ENCODE data around the gene LMCD1.
A peak's percentile ranks its signal among the peaks of the same experiment; 100 is the strongest.

Gene LMCD1

GRCh38 chr3:8538223-8538622 is 36.6 kb downstream of the LMCD1 start:
- peak overlapping the region; percentile 9 to 80 for H3K4ac ChIP-seq (ENCODE audit: low read depth in 1 of 2, low read length in 2 of 2)
- H2BK15ac ChIP-seq (ENCODE audit: low read depth, poor library complexity, severe bottlenecking), result peak overlapping the region; percentile 61
- H3K79me1 ChIP-seq (replicated peaks; ENCODE audit: low read length, poor library complexity, severe bottlenecking), result peaks cover 35% of the 10 kb centered on the region
- DNase-seq, result no peak
- H3K4me2 ChIP-seq (ENCODE audit: low read length, poor library complexity, severe bottlenecking), result no peak overlapping the region
- peak overlapping the region; percentile 43 for H2AK5ac ChIP-seq (ENCODE audit: low read length, severe bottlenecking)
- H4K8ac ChIP-seq (ENCODE audit: low read length), result no peak overlapping the region
- peak overlapping the region in 1 of 2 experiments; percentile 84 for H3K18ac ChIP-seq (ENCODE audit: low read depth in 1 of 2, low read length in 2 of 2)
- no peak overlapping the region for H3K4me3 ChIP-seq (ENCODE audit: insufficient read depth in 1 of 2, low read depth in 1 of 2, low read length in 2 of 2)
- H3K9ac ChIP-seq (ENCODE audit: low read length), result no peak overlapping the region
- peaks cover 60 to 63% of the 10 kb centered on the region in 2 experiments for H3K36me3 ChIP-seq (ENCODE audit: control insufficient read depth in 1 of 2, insufficient read depth in 2 of 2, low read depth in 1 of 2, low read length in 2 of 2)
- H3K27ac ChIP-seq (ENCODE audit: low read length, poor library complexity, severe bottlenecking), result no peak overlapping the region
- WGBS, result 94% methylated on average over 4 of the region's 4 CpGs
- no peak overlapping the region for H2BK120ac ChIP-seq (ENCODE audit: low read depth, low read length)
- no peak overlapping the region for H3K23ac ChIP-seq (ENCODE audit: low read length in 2 of 2)
- no peaks in the 10 kb centered on the region for H3K27me3 ChIP-seq (ENCODE audit: control insufficient read depth in 1 of 2, insufficient read depth in 1 of 2, low read length in 2 of 2)
- no peaks in the 10 kb centered on the region for H3K9me3 ChIP-seq (ENCODE audit: control insufficient read depth, low read length)
- peak overlapping the region; percentile 29 for H4K91ac ChIP-seq (ENCODE audit: low read length)
- no peak overlapping the region for H2AFZ ChIP-seq (ENCODE audit: low read depth, low read length)
- H3K4me1 ChIP-seq (ENCODE audit: control insufficient read depth, insufficient read depth, low read depth, low read length), result peaks cover 8% of the 10 kb centered on the region
- H2BK5ac ChIP-seq (ENCODE audit: low read depth, low read length, poor library complexity, severe bottlenecking), result no peak overlapping the region
- peak overlapping the region in 1 of 2 experiments; percentile 83 for H2BK12ac ChIP-seq (ENCODE audit: low read length in 2 of 2)
- peak overlapping the region in 1 of 2 experiments; percentile 7 for H3K14ac ChIP-seq (ENCODE audit: low read length in 2 of 2)

GRCh38 chr3:8538913-8539312 is 37.3 kb downstream of the LMCD1 start:
- H2BK120ac ChIP-seq (ENCODE audit: low read depth, low read length), result no peak overlapping the region
- WGBS, result 25% methylated on average over 2 of the region's 3 CpGs
- no peak overlapping the region for H2AK5ac ChIP-seq (ENCODE audit: low read length, severe bottlenecking)
- no peak overlapping the region for H2BK15ac ChIP-seq (ENCODE audit: low read depth, poor library complexity, severe bottlenecking)
- H3K9ac ChIP-seq (ENCODE audit: low read length), result peak overlapping the region; percentile 46
- H3K23ac ChIP-seq (ENCODE audit: low read length in 2 of 2), result no peak overlapping the region
- H3K18ac ChIP-seq (ENCODE audit: low read depth in 1 of 2, low read length in 2 of 2), result peak overlapping the region in 1 of 2 experiments; percentile 92
- H3K14ac ChIP-seq (ENCODE audit: low read length in 2 of 2), result peak overlapping the region in 1 of 2 experiments; percentile 61
- DNase-seq, result peak; percentile 92
- H4K91ac ChIP-seq (ENCODE audit: low read length), result no peak overlapping the region
- H2BK12ac ChIP-seq (ENCODE audit: low read length in 2 of 2), result peak overlapping the region; percentile 2 to 82
- H3K4me1 ChIP-seq (ENCODE audit: control insufficient read depth, insufficient read depth, low read depth, low read length), result peaks cover 8% of the 10 kb centered on the region
- no peaks in the 10 kb centered on the region for H3K9me3 ChIP-seq (ENCODE audit: control insufficient read depth, low read length)
- H3K4ac ChIP-seq (ENCODE audit: low read depth in 1 of 2, low read length in 2 of 2), result peak overlapping the region in 1 of 2 experiments; percentile 80
- no peaks in the 10 kb centered on the region for H3K27me3 ChIP-seq (ENCODE audit: control insufficient read depth in 1 of 2, insufficient read depth in 1 of 2, low read length in 2 of 2)
- no peak overlapping the region for H3K4me3 ChIP-seq (ENCODE audit: insufficient read depth in 1 of 2, low read depth in 1 of 2, low read length in 2 of 2)
- peaks cover 62 to 69% of the 10 kb centered on the region in 2 experiments for H3K36me3 ChIP-seq (ENCODE audit: control insufficient read depth in 1 of 2, insufficient read depth in 2 of 2, low read depth in 1 of 2, low read length in 2 of 2)
- H2BK5ac ChIP-seq (ENCODE audit: low read depth, low read length, poor library complexity, severe bottlenecking), result no peak overlapping the region
- no peak overlapping the region for H2AFZ ChIP-seq (ENCODE audit: low read depth, low read length)
- H4K8ac ChIP-seq (ENCODE audit: low read length), result no peak overlapping the region
- peaks cover 33% of the 10 kb centered on the region for H3K79me1 ChIP-seq (replicated peaks; ENCODE audit: low read length, poor library complexity, severe bottlenecking)
- no peak overlapping the region for H3K4me2 ChIP-seq (ENCODE audit: low read length, poor library complexity, severe bottlenecking)
- peak overlapping the region; percentile 58 for H3K27ac ChIP-seq (ENCODE audit: low read length, poor library complexity, severe bottlenecking)

GRCh38 chr3:8539419-8539818 is 37.8 kb downstream of the LMCD1 start:
- H2BK5ac ChIP-seq (ENCODE audit: low read depth, low read length, poor library complexity, severe bottlenecking), result no peak overlapping the region
- no peak overlapping the region for H3K4me2 ChIP-seq (ENCODE audit: low read length, poor library complexity, severe bottlenecking)
- WGBS, result 6% methylated on average over 6 of the region's 7 CpGs
- peak overlapping the region; percentile 58 for H3K27ac ChIP-seq (ENCODE audit: low read length, poor library complexity, severe bottlenecking)
- H3K4ac ChIP-seq (ENCODE audit: low read depth in 1 of 2, low read length in 2 of 2), result peak overlapping the region in 1 of 2 experiments; percentile 89
- H3K79me1 ChIP-seq (replicated peaks; ENCODE audit: low read length, poor library complexity, severe bottlenecking), result peaks cover 37% of the 10 kb centered on the region
- H3K27me3 ChIP-seq (ENCODE audit: control insufficient read depth in 1 of 2, insufficient read depth in 1 of 2, low read length in 2 of 2), result no peaks in the 10 kb centered on the region
- H3K9ac ChIP-seq (ENCODE audit: low read length), result peak overlapping the region; percentile 46
- H3K23ac ChIP-seq (ENCODE audit: low read length in 2 of 2), result no peak overlapping the region
- peaks cover 67 to 74% of the 10 kb centered on the region in 2 experiments for H3K36me3 ChIP-seq (ENCODE audit: control insufficient read depth in 1 of 2, insufficient read depth in 2 of 2, low read depth in 1 of 2, low read length in 2 of 2)
- H3K9me3 ChIP-seq (ENCODE audit: control insufficient read depth, low read length), result no peaks in the 10 kb centered on the region
- H2AFZ ChIP-seq (ENCODE audit: low read depth, low read length), result no peak overlapping the region
- no peak overlapping the region for H3K14ac ChIP-seq (ENCODE audit: low read length in 2 of 2)
- peak overlapping the region; percentile 80 for H2BK120ac ChIP-seq (ENCODE audit: low read depth, low read length)
- no peak overlapping the region for H2BK15ac ChIP-seq (ENCODE audit: low read depth, poor library complexity, severe bottlenecking)
- peak overlapping the region in 1 of 2 experiments; percentile 95 for H2BK12ac ChIP-seq (ENCODE audit: low read length in 2 of 2)
- no peak overlapping the region for H3K4me3 ChIP-seq (ENCODE audit: insufficient read depth in 1 of 2, low read depth in 1 of 2, low read length in 2 of 2)
- peak overlapping the region; percentile 80 for H4K91ac ChIP-seq (ENCODE audit: low read length)
- H3K4me1 ChIP-seq (ENCODE audit: control insufficient read depth, insufficient read depth, low read depth, low read length), result peaks cover 8% of the 10 kb centered on the region
- peak overlapping the region; percentile 62 for H4K8ac ChIP-seq (ENCODE audit: low read length)
- peak overlapping the region; percentile 55 for H2AK5ac ChIP-seq (ENCODE audit: low read length, severe bottlenecking)
- peak; percentile 84 for DNase-seq
- peak overlapping the region in 1 of 2 experiments; percentile 91 for H3K18ac ChIP-seq (ENCODE audit: low read depth in 1 of 2, low read length in 2 of 2)

DNA sequence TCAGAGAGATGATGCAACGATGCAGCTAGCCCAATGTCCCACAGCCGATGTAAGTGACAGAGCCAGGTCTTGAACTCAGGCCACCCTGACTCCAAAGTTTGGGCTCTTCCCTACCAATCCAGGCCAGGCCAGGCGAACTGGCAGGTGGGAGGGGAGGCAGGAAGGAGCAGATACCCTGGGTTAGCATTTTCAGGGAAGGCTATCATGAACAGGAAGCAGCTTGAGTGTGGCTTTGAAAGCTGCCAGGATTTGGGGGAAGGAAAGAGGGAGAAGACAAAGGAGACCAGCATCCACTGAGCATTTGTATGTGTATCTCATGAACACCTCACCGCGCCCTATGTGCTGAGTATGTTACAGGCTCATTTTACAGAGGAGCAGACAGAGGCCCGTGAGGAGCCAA is 38.8 kb downstream of the LMCD1 start:
- Histone ChIP-seq H3K14ac (ENCODE audit: low read length in 2 of 2) (peak overlapping the region in 1 of 2 experiments; percentile 50), H3K79me1 (replicated peaks; ENCODE audit: low read length, poor library complexity, severe bottlenecking) (peaks cover 38% of the 10 kb centered on the region), H3K18ac (ENCODE audit: low read depth in 1 of 2, low read length in 2 of 2) (peak overlapping the region in 1 of 2 experiments; percentile 14), H3K9me3 (ENCODE audit: control insufficient read depth, low read length) (no peaks in the 10 kb centered on the region), H4K91ac (ENCODE audit: low read length) (peak overlapping the region; percentile 23), H3K23ac (ENCODE audit: low read length in 2 of 2) (no peak overlapping the region), H3K27ac (ENCODE audit: low read length, poor library complexity, severe bottlenecking) (no peak overlapping the region), H3K9ac (ENCODE audit: low read length) (no peak overlapping the region), H2BK5ac (ENCODE audit: low read depth, low read length, poor library complexity, severe bottlenecking) (no peak overlapping the region), H3K4me3 (ENCODE audit: insufficient read depth in 1 of 2, low read depth in 1 of 2, low read length in 2 of 2) (no peak overlapping the region), H2BK120ac (ENCODE audit: low read depth, low read length) (no peak overlapping the region), H2AFZ (ENCODE audit: low read depth, low read length) (no peak overlapping the region), H3K27me3 (ENCODE audit: control insufficient read depth in 1 of 2, insufficient read depth in 1 of 2, low read length in 2 of 2) (no peaks in the 10 kb centered on the region), H2AK5ac (ENCODE audit: low read length, severe bottlenecking) (no peak overlapping the region), H3K4me2 (ENCODE audit: low read length, poor library complexity, severe bottlenecking) (no peak overlapping the region), H3K4ac (ENCODE audit: low read depth in 1 of 2, low read length in 2 of 2) (peak overlapping the region; percentile 10 to 16), H3K4me1 (ENCODE audit: control insufficient read depth, insufficient read depth, low read depth, low read length) (peaks cover 8% of the 10 kb centered on the region), H2BK15ac (ENCODE audit: low read depth, poor library complexity, severe bottlenecking) (no peak overlapping the region), H2BK12ac (ENCODE audit: low read length in 2 of 2) (peak overlapping the region; percentile 51 to 75), H4K8ac (ENCODE audit: low read length) (no peak overlapping the region), H3K36me3 (ENCODE audit: control insufficient read depth in 1 of 2, insufficient read depth in 2 of 2, low read depth in 1 of 2, low read length in 2 of 2) (peaks cover 70 to 74% of the 10 kb centered on the region in 2 experiments)
- DNase-seq, result no peak
- 86% methylated on average over 6 of the region's 6 CpGs for WGBS

Data from mesenchymal stem cell (in vitro differentiated cells and primary cell).